ENCODE results near the gene NME3. TPM values are rescaled to one million over a fixed set of nuclear protein-coding genes. Genes with fewer than 3 reads are reported as not detected.

Gene NME3
- total and polyA plus RNA-seq, 9 of the 15 experiments (the other 6 are each of a cell fraction or from before 2014, with no cell fraction given) = 0.68 to 76.3 (median 11.5) TPM

- TF ChIP-seq PRDM10 (IDR thresholded peaks at IDR 0.05; ENCODE audit: partially characterized antibody) (peak; percentile 86), ATF7 (IDR thresholded peaks at IDR 0.05) (peak; percentile 22; the same call in 1 of the 2 replicates), ZNF407 (IDR thresholded peaks at IDR 0.05; ENCODE audit: low read depth) (no peak), PREB (CRISPR knock-in tag; IDR thresholded peaks at IDR 0.05) (no peak), IRF2 (CRISPR knock-in tag; IDR thresholded peaks at IDR 0.05) (no peak), PTRF (tag; IDR thresholded peaks at IDR 0.05) (no peak), ZFP91 (CRISPR knock-in tag; IDR thresholded peaks at IDR 0.05) (peak; percentile 86), CXXC5 (CRISPR knock-in tag; IDR thresholded peaks at IDR 0.05) (peak; percentile 44; the same call in 1 of the 2 replicates)
These were observed at the start of gene NME3 (continued) for GRCh38 chr16:1771188-1771863.
